ENCODE results near the gene ZDHHC15.
"Not testable (repeated sequence)": the region's sequence is repeated elsewhere in the genome, so short reads cannot be mapped to it uniquely, and the experiment has no call there.

The ZDHHC15 gene, protein sequence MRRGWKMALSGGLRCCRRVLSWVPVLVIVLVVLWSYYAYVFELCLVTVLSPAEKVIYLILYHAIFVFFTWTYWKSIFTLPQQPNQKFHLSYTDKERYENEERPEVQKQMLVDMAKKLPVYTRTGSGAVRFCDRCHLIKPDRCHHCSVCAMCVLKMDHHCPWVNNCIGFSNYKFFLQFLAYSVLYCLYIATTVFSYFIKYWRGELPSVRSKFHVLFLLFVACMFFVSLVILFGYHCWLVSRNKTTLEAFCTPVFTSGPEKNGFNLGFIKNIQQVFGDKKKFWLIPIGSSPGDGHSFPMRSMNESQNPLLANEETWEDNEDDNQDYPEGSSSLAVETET

DNA sequence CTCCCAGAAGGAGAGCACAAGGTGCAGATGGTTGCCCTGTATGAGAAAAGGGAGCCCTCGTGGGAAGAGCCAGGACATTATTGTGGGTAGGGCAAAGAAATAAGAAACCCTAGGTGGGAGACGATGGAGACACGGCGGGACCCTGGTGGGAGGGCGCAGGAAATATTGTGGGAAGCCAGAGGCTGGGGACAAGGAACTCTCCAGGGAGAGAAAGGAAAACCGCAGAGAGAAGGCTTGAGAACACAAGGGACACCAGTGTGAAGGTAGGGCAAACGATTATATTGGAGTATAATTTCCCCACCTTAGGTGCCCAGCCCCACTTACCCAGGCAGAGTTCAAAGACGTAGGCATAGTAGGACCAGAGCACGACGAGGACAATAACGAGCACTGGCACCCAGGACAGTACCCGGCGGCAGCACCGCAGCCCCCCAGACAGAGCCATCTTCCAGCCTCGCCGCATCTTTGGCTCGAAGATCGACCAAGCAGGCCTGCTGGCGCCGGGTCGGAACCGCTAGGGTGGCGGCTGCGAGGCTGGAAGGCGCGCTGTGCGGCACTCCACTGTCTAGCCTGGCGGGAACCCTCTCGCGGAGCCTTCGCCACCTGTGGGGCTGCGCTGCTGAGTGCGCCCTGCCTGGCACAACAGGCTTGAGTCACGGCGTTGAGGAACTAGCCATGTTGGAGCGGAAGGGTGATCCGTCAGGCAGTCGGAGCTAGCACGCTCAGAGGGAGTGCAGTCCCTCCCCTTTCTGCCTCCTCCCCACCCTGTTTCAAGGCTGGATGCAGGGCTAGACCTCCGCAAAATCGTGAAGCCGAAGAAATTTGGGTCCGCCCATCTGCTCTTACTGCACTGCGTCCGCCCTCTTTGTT, at the start of gene ZDHHC15:
Gene ZDHHC15 (minus strand): TSS at position 473 of the 867 bp plus-strand sequence. CDS start 13 bp downstream, at position 460.
- peak; percentile 22 to 66 (median 28) for DNase-seq

- DNase-seq, result not testable (repeated sequence)
These were observed 37.7 kb upstream of the ZDHHC15 start for GRCh38 chrX:75560544-75560943.

DNA sequence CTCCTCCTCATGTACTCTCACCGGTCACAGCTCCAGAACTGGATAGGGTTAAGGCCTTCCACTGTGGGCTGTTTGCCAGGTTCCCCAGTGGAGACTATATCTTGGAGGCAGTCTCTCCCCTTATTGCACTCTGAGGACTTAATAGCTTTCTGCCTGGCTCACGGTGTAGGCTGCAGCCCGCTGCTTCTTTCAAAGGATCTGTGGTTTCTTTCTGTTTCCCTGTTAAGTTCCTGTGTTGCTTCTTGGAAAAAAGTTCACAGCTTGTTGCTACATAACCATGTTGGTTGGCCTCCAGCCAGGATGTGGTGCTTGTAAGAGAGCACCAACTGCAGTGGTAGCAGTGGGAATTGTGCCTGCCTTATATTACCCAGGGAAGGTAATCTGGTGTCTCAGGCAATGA, 24.9 kb upstream of the ZDHHC15 start:
- no peak for DNase-seq

DNA sequence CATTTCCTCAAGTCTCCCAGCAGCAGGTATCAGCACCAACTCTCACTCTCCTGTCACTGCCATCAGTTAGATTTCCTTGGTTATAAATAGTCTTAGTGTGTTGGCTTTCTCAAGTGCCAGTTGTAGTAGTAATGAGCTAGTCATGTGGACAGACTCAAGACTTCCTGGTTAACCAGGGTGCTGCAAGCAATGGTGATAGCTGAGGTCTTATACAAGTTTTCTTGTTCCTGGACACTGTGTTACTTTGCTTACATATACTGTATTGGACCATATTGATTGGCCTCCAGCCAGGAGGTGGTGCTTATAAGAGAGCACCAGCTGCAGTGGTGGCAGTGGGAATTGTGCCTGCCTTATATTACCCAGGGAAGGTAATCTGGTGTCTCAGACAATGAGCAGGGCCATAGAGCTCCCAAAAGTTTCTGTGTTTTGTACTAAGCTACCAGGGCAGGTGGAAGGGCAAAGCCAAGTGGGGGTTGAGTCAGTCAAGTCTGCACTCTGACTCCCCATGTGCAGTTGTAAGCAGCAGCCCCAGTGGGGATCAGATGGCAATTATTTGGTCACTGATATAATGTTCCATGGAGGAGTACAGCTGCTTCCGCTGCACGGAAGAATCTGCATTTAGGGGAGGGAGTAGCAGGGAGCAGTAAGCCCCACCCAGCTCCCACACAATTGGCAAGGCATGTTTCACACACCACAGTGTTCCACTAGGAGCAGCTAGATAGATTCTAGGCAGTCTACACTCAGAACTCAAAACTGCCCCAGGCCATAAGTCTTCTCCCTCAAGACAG, 24.1 kb upstream of the ZDHHC15 start:
- no peak for DNase-seq

DNA sequence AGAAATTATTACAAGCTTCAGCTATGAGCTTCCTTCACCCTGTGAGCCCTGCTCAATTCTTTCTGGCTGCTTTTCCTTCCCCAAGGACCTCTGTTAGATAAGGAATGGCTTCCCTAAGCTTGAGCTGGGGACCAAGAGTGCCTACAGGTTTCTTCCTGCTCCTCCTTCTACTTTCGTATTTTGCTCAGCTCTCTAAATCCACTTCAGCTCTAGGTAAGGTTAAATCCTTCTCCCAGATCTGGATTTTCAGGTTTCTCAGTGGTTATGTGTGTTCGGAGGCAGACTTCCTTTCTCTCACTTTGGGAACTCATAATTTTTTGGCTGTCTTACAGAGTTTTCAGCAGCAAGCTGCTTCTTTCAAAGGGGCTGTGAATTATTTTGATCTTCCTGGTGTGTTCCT, 21.9 kb upstream of the ZDHHC15 start:
- no peak for DNase-seq

DNA sequence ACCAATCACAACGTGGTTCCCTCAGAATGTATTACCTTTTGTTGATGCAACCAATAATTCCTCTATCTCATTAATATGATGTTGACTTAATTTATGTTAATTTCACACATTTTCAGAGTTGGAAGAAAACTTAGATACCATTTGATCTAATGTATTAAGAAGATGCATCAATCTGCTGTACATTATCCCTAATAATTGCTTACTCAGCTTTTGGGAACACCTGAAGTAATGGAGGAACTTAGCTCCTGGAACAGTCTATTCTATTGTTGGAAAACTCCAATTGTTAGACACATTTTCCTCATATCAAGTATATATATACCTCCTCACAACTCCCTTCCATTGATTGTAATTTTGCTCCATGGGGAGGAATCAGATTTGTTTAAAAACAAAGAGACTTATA, 38.9 kb downstream of the ZDHHC15 start:
- DNase-seq, result no peak

DNA sequence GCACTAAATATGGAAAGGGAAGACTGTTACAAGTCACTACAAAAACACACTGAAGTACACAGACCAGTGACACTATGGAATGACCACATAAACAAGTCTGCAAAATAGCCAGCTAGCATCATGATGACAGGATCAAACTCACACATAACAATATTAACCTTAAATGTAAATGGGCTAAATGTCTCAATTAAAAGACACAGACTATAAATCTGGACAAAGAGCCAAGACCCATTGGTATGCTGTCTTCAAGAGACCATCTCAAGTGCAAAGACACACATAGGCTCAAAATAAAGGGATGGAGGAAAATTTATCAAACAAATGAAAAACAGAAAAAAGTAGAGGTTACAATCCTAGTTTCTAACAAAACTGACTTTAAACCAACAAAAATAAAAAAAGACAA, 61.1 kb downstream of the ZDHHC15 start:
- not testable (repeated sequence) for DNase-seq

DNA sequence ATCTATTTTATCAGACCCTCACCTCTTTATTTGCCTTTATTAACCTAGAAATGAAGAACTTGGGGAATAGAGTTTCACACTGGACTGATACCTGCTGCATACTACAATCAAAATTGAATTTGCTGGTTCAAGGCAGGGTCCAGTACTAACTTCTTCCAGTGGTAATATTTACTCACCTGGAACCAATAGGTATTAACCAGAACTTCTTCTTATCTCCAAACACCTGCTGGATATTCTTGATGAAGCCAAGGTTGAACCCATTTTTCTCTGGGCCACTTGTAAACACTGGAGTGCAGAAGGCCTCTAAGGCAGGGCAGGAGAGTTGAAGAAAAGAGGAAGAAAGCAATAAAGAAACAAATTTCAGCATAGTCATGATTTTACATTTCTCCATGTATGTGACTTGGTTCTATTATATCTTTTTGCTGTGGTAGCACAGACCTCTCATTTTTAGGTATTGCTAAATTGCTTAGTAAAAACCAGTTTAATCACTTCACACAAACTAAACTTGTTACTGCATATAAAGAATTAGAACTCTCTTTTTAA, 101.1 kb downstream of the ZDHHC15 start:
- no peak for DNase-seq

- DNase-seq, result not testable (repeated sequence)
These were observed 115.7 kb downstream of the ZDHHC15 start for GRCh38 chrX:75407153-75407552.

DNA sequence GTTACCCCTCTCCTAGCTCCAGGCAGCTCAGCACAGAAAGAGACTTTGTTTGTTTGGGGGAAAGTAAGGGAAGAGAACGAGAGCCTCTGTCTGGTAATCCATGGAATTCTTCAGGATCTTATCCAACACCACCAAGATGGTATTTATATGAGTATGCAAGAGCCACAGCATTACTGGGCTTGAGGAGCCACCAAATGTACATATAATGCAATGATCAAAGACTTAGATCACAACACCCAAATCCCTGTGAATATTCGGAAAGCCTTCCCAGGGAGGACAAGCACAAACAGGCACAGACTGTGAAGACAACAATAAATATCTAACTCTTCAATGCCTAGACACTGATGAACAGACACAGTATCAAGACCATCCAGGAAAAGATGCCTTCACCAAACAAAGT, 132.4 kb downstream of the ZDHHC15 start:
- no peak for DNase-seq

DNA sequence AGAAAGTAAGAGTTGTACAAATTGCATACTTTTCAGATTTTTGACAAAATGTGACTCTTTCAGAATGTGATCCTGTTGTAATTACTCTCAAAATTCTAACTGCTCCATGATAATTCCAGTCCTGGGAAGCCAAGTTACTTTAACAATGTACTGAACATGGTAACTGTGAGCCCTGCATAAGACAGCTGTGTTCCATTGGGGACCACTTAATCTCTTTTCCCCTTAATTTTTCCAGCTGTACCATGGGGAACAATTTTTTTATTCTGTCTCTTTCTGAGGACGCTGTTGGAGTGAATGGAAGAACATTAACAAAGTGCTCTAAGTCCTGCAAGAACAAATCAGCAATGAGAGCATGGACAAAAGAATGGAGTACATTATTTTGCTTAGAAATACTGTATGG, 153.1 kb downstream of the ZDHHC15 start:
- no peak for DNase-seq

GRCh38 chrX:75366861-75367260, 156.0 kb downstream of the ZDHHC15 start:
- DNase-seq, result no peak

GRCh38 chrX:75365243-75365975, 157.4 kb downstream of the ZDHHC15 start:
- DNase-seq, result no peak

GRCh38 chrX:75361788-75362187, 161.0 kb downstream of the ZDHHC15 start:
- DNase-seq, result no peak

DNA sequence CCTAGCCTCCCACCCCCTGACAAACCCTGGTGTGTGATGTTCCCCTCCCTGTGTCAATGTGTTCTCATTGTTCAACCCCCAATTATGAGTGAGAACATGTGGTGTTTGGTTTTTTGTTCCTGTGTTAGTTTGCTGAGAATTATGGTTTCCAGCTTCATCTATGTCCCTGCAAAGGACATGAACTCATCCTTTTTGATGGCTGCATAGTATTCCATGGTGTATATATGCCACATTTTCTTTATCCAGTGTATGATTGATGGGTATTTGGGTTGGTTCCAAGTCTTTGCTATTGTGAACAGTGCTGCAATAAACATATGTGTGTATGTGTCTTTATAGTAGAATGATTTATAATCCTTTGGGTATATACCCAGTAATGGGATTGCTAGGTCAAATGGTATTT, 174.2 kb downstream of the ZDHHC15 start:
- DNase-seq, result not testable (repeated sequence)

DNA sequence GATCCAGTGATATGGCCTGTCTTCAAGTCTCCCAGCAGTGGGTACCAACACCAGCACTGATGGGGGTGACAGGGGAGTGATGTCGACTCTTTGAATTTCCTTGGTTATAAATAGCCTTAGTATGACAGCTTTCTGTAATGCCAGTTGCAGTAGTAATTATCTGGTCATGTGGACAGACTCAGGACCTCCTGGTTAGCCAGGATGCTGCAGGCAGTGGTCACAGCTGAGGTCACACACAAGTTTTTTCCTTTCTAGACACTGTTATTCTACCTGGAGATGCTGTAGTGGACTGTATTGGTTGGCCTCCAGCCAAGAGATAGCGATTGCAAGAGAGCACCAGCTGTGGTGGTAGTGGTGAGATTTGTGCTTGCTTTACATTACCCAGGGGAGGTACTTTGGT, 185.3 kb downstream of the ZDHHC15 start:
- DNase-seq, result no peak

GRCh38 chrX:75335127-75335458, 187.7 kb downstream of the ZDHHC15 start:
- DNase-seq, result no peak

GRCh38 chrX:75334407-75335126, 188.3 kb downstream of the ZDHHC15 start:
- DNase-seq, result not testable (repeated sequence)

DNA sequence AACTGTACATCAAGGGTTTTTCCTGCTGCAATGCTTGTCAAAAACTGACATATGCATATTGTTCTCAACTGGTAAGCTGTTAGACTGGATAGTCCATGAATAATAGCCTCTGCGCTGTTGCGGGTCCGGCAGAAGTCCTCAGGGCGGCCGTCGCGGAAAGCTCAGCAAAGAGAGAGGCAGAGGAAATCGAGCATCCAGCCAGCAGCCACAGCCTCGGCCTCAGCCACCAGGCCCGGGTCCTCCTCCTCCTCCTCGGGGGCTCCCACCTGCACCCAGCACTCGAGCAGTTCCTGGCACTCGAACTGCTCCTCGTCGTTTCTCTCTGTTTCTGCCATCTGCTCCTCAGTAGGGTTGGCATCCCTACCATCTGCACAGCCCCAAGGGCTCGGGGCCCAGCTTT, 195.2 kb downstream of the ZDHHC15 start:
- no peak for DNase-seq

Data from stimulated activated naive CD4-positive, alpha-beta T cell (primary cell).